PC-9 (cell line): Measurements from ENCODE around the gene LOXL4.

Experiments used
- EZH2 ChIP-seq: fragments of 200-600 bp; sonication (generic); IDR thresholded peaks from 2 replicates; pipeline ENCODE4 v1.8.0; 2017; ENCODE audit warnings: antibody characterized with exemption, low read depth
- TF ChIP-seq, protein P1 (sequence below): fragments of 200-600 bp; sonication (generic); conservative IDR thresholded peaks from 2 replicates; pipeline ENCODE4 v1.6.1; 2017; ENCODE audit warnings: mixed run types, antibody characterized with exemption, mild to moderate bottlenecking, moderate library complexity

GRCh38 chr10:98295401-98295811 is 27.4 kb upstream of the LOXL4 start:
- TF ChIP-seq, protein P1, sequence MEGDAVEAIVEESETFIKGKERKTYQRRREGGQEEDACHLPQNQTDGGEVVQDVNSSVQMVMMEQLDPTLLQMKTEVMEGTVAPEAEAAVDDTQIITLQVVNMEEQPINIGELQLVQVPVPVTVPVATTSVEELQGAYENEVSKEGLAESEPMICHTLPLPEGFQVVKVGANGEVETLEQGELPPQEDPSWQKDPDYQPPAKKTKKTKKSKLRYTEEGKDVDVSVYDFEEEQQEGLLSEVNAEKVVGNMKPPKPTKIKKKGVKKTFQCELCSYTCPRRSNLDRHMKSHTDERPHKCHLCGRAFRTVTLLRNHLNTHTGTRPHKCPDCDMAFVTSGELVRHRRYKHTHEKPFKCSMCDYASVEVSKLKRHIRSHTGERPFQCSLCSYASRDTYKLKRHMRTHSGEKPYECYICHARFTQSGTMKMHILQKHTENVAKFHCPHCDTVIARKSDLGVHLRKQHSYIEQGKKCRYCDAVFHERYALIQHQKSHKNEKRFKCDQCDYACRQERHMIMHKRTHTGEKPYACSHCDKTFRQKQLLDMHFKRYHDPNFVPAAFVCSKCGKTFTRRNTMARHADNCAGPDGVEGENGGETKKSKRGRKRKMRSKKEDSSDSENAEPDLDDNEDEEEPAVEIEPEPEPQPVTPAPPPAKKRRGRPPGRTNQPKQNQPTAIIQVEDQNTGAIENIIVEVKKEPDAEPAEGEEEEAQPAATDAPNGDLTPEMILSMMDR = no peak
- TF ChIP-seq EZH2 = no peak
